Erythroblast (primary cell): ENCODE data around the gene TTC33.

Source experiments
- GATA1 ChIP-seq: IDR thresholded peaks from 2 replicates; pipeline ENCODE4 v1.6.1; 2011; ENCODE audit warnings: low read depth, mild to moderate bottlenecking, control low read depth, low read length, moderate library complexity
- POLR2A ChIP-seq: IDR thresholded peaks from 2 replicates; pipeline ENCODE4 v1.6.1; 2011; ENCODE audit warnings: mild to moderate bottlenecking, low read length

DNA sequence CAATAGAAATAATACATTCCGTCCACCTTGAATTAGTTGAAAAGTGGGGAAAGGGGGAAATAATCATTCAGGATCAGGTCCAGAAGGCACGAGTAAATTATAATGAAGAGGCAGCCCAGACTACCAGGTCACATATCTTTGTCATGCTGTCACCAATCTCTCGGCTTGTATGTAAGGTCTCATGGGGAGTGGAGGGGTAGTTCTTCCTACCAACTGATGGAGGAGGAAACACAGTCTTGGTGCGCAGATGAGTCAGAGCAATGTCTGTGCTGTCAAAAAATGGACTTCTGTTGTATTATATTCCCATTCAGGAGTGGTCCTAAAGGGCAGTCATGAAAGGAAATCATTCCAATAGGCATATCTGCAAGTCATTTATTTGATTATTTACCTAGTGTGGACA, 240.3 kb downstream of the TTC33 start:
- no peak for TF ChIP-seq POLR2A
- no peak for TF ChIP-seq GATA1
